Measurements from ENCODE around the gene RBM47.

The RBM47 gene

DNA sequence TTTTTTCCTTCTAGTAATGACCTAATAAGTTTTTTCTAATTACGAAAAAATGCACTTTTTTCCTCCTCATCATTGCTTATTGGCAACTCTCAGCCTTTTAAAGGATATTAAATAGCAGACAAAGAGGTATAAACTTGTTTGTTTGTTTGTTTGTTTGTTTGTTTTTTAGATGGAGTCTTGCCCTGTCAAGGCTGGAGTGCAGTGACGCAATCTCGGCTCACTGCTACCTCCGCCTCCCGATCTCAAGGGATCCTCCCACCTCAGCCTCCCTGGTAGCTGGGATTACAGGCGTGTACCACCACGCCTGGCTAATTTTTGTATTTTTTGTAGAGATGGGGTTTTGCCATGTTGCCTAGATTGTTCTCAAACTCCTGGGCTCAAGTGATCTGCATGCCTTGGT lies 6.0 kb downstream of the RBM47 start:
- no peak for DNase-seq

DNA sequence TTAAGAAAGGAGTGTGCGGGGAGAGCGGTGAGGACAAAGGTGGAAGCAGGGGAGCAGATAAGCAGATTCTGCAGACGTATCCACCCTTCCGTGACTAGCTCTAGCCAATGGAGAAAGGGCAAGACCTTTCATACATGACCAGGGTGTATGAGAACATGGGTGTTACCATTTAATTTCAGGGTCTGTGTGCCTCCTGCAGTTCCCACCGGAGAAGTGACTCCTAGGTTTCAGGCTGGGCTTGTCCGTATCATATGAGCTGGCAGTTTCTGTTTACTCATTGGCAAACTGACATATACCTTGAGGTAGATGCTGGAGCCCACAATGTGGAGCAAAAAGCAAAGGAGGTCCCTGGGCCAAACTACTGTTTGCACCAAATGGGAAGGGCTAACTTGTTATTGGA lies 6.8 kb downstream of the RBM47 start:
- DNase-seq: no peak

DNA sequence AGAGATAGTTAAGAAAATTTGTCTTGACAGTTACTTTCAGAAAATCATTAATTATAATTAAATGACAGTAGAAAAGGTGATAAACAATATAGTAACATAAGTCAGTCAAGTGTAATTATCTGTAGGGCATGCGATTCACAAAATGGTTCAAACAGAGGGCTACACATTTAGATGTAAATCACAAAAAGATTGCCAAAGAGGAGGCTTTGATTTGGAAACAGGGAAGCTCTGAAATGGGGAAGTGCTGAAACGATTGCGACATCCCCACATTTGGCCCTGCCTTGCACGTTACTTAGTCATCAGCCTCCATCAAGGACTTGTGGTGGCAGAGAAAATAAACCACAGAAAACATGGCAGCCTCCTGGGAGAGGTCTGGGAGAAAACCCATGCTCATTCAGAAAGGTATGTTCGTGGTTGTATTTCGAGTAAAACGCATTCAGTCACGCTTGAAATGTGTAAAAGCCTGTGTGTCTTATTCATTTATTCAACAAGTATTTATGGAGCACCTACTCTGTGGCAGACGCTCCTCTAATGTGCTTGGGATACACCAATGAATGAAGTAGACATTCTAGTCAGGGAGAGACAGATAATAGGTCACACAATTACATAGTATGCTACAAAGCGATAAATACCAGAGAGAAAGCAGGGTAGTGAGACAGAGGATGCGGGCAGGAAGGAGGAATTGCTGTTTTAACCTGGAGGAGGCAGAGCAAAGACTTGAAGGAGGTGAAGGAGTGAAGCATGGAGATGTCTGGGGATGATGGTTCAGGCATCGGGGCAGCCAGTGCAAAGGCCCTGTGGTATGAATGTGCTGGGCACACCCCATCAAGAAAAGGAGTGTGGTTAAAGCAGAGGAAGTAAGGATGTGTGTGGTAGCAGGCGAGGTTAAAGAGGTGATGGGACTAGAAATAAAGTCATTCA lies 7.8 kb downstream of the RBM47 start:
- peak; percentile 99 for DNase-seq

DNA sequence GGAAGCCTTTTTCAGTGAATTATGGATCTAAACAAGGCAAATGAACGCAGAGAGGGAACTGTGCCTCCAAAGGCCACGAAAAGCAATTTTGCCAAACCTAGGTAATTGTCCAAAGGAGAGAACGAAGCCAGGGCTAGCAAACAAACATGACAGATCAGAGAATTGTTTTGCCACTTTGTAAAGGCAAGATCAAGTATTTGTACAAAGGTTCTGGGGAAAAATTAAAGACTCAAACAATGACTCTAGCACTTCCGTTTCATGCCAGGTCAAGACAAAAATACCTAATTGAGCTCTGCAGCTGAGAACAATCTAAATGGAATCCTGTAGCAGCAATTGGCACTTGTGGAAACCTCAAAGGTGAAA lies 8.5 kb downstream of the RBM47 start:
- no peak for DNase-seq

DNA sequence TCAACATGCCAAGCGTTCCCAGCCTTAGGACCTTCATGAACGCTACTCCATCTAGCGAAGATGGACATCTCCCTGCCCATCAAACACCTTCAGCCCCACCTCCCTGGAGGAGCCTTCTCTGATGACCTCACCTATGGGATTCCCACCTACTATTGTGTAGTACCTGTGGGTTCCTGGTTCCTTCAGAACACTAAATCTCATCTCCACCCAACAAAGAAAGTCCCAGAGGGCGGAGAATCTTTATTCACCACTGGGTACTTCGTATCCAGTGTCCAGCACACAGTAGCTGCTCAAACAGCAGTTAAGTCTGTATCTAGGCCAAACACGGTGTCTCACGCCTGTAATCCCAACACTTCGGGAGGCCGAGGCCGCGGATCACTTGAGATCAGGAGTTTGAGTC lies 10.1 kb downstream of the RBM47 start:
- DNase-seq: no peak

DNA sequence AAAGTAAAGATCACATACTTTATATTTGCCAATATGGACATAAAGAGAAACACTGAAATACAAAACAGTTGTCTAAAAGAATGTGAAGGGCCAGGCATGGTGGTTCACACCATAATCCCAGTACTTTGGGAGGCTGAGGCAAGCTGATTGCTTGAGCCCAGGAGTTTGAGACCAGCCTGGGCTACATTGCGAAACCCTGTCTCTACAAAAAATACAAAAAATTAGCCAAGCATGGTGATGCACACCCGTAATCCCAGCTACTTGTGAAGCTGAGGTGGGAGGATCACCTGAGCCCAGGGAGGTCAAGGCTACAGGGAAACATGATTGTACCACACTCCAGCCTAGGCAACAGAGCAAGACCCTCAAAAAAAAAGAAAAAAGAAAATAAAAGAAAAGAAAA lies 11.8 kb downstream of the RBM47 start:
- no peak for DNase-seq

DNA sequence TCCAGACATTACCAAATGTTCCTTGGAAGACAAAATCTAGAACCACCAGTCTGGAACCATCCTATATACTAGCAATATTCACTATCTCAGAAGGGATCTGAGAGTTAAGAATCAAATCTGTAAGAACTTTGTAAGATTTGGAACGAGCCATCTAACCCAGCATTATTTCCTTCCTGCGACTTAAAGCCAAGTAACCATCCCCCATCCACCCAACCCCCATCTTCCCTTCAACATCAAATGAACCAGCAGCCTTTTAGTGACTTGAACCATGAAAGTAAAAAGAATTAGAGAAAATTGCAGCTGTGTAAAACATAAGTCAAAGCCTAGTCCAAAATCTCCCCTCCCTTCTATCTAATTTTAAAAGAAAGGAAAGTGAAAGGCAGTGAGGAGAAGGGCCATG lies 15.6 kb downstream of the RBM47 start:
- no peak for DNase-seq

DNA sequence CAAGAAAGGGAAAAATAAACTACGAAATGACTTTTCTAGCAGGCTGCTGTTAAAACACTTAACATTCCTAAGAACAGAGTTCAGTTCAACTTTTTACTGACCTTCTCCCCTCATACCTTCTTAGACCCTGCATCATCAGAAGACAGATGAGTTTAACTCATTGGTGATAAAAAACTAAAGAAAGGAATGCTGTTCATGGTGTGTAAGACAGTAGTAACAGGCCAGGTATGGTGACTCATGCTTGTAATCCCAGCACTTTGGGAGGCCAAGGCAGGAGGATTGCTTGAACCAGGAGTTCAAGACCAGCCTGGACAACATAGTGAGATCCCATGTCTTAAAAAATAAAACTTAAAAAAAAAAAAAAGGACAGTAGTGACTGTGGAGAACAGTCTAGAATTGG lies 16.2 kb downstream of the RBM47 start:
- DNase-seq: peak; percentile 80

DNA sequence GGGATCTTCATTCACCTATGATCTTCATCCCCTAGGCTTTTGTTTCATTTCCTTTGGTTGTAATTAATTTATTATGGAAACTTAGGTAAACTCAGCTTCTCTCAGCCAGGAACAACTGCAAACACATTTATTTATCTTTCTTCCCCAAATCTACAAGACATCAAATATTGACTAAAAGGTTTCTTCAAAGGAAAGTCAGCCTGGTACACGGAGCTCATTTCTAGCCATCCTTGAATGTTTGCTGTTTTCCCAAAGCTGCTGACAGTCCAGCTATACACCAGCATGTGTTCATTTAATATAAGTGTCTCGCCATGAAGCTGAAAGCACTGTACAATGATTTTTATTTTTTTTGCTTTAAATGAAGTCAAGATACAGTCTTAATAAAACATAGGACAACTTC lies 16.8 kb downstream of the RBM47 start:
- no peak for DNase-seq

DNA sequence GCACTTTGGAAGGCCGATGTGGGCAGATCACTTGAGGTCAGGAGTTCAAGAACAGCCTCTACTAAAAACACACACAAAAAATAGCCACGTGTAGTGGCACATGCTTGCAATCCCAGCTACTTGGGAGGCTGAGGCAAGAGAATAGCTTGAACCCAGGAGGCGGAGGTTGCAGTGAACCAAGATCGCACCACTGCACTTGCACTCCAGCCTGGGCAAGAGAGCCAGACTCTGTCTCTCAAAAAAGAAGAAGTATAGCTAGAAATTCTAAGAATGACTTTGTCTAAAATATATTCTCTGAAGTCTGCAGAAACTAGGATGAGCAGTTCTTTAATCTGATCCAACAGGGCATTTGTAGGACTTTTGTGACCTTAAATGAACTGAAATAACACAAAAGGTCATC lies 17.4 kb downstream of the RBM47 start:
- no peak for DNase-seq

DNA sequence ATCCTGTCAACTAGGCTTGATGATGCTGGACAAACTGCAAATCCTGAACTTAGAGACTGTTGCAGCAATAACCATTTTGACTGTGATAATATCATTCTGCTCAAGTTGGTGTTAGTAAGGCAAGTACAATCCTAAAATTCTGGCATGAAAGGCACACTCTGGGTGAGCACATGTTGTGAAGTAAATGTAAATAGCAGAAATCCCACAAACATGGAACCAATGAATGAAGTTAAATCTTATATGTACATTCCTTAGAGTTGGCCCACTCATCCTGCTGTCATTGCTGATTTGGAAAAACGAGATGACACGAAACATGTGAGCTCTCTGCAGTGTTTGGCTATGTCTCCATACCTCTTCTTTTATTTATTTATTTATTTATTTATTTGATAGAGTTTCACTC lies 21.0 kb downstream of the RBM47 start:
- peak; percentile 97 for DNase-seq

DNA sequence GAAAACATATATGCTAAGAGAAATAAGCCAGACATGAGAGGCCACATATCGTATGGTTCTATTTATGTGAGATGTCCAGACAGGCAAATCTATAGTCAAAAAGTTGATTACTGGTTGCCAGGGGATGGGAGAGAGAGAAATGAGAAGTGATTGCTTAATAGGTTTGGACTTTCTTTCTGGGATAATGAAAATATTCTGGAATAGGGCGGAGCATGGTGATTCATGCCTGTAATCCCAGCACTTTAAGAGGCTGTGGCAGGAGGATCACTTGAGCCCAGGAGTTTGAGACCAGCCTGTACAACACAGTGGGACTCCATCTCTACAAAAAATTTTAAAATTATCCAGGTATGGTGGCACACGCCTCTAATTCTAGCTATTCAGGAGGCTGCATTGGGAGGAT lies 22.4 kb downstream of the RBM47 start:
- DNase-seq: peak; percentile 70

DNA sequence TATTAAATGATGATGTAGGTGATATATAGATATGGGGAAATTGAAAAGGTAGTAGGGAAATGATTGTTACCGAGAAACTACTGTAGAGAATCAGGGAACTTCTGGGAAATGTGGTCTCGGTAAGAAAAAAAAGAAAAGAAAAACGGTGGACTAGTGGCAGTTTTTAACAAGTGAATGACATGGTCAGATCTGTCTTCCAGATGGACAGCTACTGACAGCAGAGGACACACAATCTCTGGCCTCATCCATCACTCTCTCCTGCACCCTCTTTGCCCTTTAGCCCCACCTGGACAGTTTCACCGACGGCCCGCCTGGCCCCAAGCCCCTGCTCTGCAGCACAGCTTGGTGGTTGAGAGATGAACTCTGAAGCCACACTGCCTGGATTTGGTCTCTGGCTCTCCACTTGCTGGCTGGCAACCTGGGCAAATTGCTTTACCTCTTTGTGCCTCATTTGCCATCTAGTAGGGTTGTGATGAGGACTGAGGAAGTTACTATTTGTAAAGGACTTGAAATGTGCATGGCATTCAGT lies 23.4 kb downstream of the RBM47 start:
- no peak for DNase-seq

DNA sequence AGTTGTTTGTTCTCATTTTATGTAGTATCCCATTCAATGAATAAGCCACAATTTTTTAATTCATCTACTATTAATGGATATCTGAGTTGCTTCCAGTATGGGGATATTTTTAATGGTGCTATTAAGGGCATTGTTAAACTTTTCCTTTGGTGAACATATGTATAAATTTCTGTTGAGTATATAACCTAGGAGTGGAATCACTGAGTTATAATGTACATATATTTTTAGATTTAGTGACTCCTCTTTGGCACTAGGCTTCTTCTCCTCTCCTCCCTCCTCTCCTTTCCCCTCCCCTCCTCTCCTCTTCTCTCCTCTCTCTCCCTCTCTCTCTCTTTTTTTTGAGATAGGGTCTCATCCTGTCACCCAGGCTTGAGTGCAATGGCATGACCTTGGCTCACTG lies 26.4 kb downstream of the RBM47 start:
- no peak for DNase-seq

DNA sequence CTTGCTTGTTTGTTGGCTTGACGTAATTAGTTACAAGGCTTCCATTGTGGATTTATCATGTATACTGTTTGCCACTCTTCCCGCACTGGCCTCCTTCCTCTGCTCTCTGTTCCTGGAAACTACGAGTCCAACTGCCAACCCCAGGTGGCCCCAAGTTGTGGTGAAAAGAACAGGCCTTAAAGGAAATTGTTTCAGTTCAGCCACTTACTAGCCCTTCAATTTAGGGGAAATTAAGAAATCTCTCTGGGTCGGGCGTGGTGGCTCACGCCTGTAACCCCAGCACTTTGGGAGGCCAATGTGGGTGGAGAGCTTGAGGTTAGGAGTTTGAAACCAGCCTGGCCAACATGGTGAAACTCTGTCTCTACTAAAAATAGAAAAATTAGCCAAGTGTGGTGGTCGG lies 28.0 kb downstream of the RBM47 start:
- no peak for DNase-seq

DNA sequence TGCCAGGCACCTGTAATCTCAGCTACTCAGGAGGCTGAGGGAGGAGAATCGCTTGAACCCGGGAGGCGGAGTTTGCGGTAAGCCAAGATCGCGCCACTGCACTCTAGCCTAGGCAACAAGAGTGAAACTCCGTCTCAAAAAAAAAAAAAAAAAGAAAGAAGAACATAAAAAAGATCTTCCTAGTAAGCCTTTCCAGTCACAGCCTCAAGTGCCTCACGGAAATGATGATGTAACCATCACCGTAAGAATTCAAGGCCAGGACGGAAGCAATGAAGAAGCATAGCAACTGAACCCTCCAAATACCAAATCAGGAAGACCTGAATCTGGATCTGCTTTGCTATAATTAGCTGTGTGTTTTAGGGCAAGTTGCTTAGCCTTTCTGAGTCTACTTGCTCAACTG lies 28.8 kb downstream of the RBM47 start:
- DNase-seq: no peak

DNA sequence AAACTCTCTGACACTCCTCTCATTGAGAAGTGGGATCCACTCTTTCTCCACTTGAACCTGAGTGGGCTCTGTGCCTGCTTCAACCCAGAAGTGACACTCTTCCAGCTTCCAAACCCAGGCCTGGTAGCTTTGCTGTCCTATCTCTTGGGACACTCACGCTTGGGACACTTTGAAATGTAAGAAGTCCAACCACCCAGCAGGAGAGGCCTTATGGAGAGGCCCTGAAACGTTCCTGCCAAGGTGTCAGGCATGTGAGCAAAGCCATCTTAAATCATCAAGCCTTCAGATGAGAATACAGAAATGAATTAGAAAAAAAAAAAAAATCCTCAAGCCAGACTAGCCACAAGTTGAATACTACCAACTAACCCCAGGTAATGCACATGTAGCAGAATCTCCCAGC lies 30.2 kb downstream of the RBM47 start:
- no peak for DNase-seq

DNA sequence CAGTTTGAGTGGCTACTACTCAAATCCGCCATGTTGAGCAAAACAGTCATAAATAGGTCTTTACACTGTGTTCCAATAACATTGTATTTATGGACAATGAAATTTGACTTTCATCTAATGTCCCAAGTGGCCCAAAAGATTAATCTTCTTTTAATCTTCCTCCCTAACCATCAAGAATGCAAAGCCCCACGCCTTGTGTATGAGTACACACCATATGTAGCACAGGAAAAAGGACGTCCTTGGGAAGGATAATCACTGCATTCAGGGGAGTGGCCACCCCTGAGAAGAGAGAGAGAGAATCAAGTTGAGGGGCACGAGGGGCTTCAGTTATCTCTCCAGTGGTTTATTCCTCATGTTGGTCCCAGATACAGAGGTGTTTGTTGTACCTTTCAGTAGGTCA lies 33.1 kb downstream of the RBM47 start:
- DNase-seq: no peak

DNA sequence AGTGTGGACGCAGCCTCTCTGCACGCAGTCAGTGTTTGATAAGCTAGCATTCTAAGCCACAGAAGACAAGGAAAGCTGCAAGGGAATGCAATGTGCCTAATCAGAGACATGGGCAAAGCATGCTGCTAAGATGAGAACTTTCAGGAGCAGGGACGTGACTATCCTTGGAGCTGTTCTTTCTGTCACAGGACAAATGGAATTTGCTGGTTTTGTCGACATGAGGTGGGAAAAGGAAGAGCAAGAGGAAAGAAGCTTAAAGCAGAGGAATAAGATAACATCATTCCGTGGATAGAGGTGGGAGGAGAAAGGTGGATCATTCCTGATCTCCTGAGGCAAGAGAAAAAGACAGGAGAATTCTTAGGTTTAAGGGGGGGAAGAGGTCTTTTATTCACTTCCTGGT lies 33.7 kb downstream of the RBM47 start:
- no peak for DNase-seq

DNA sequence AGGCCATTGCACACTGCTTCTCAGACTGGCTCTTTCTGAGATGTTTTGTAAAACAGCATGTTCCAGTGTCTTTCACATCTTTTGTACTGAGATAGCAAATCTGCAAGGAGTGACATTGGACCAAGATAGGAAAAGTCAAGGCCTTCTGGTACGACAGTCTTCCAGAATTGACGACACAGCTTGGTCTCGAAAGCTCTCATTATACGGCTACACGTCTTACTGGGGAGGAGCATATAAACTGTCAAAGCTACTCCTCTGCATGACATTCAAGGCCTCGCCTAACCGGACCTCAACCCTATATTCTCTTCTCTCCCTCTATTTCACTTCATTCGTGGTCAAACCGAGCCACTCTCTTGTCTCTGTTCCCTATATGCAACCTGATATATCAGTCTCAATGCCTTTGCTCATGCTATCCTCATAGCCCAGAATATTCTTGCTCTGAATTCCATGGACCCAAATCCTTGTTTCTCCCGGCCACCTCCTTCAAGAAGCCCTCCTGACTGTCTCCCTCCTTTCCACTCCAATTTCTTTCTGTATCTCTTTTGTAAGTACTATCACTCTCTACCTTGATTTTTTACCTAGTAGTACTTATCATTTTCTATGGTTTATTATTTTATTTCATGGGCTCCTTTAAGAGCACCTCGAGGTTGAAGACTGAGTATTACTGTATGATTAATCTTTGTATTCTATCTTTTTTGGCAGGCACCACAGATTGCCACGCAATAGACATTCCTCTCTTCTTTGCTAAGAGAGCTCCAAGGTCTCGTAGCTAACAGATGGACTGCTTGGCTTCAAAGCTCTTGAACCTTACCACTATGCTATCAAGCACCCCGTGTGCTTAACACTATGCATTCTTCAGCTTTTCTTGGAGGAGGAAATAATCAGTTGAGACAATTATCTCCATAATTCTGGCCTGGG lies 35.1 kb downstream of the RBM47 start:
- DNase-seq: peak; percentile 88

DNA sequence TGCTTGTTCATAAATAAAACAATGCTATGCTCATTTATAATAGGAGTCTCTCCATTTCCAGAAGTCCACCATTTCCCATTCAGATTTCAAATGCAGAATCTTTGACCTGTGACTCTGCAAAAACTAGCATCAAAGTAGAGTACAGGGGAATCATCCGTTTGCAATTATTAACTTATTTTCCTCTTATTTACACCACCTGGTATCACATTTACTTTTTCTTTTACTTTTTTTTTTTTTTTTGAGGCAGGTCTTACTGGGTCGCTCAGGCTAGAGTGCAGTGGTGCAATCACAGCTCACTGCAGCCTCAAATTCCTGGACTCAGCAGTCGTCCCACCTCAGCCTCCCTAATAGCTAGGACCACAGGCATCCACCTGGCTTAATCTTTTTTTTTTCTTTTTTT lies 37.6 kb downstream of the RBM47 start:
- DNase-seq: no peak

DNA sequence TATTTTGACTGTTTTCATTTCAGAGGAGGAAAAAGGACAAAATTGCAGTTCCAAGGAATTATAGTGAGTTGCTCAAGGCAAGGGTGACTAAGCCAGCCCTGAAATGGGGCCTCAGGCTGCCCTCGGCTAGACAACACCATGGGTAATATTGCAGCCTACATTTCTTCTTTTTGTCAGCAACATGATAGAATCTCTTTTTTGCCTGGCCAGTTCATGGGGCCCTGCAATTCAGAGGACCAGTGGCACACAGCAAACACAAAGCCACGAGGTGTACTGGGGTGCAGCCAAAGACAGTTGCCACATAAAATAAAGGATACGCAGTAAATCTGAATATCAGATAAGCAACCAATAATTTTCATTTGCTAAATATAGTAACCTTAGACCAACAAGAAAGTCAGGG lies 41.8 kb downstream of the RBM47 start:
- DNase-seq: peak; percentile 65

DNA sequence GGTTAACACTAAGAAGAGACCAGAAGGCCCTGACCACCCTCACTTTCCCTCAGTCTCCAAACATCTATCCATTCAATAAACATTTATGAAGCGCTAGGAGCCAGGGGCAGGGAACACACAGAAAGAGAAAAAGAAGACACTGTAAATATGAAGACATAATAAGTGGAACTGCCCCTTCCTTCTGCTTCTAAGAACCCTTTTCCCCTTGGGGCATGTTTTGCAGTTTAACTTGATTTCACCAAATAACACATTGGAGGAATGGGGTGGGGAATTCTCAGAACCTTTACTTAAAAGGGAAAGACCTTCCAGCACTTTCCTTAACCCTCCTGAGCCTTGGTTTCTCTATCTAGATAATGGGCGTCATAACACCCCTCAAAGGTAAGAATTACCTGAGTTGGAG lies 42.3 kb downstream of the RBM47 start:
- no peak for DNase-seq

DNA sequence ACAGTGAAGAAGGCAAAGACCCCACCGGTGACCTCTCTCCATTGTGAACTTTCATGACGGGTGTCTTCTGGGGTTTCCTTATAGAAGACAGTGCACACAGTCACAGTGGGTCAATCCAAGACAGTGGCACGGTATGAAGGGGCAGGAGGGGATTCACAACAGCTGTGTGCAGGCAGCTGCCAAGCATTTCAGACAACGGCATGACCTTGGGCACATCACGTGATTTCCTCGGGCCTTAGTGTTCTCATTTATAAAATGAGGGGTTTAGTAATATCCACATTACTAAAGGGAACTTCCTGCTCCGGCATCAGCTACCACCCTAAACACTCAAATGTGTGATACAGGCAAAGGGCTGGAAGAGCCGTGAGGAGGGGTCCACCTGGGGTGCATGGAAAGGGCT lies 42.9 kb downstream of the RBM47 start:
- no peak for DNase-seq

Data from fibroblast of skin of abdomen (primary cell).